Inflammatory macrophage treated with lipopolysaccharide for 1 hour (primary cell): Measurements from ENCODE around the gene SIRT5.

Source experiments
- DNase-seq, 2 donors: peaks; one replicate each; pipeline ENCODE4 v3.0.0-alpha.2; 2020 to 2022

Gene SIRT5

GRCh38 chr6:13554929-13555333 is 19.5 kb upstream of the SIRT5 start:
- no peak for DNase-seq

GRCh38 chr6:13557841-13558240 is 16.6 kb upstream of the SIRT5 start:
- no peak for DNase-seq

GRCh38 chr6:13558718-13559117 is 15.7 kb upstream of the SIRT5 start:
- DNase-seq = no peak

- DNase-seq = no peak
Observed at GRCh38 chr6:13559251-13559650, 15.2 kb upstream of the SIRT5 start.

GRCh38 chr6:13559968-13560650 is 14.3 kb upstream of the SIRT5 start:
- no peak for DNase-seq

- no peak for DNase-seq
Observed at GRCh38 chr6:13560651-13561044, 13.8 kb upstream of the SIRT5 start.

GRCh38 chr6:13561624-13562267 is 12.7 kb upstream of the SIRT5 start:
- DNase-seq = peak; percentile 32 to 54

- DNase-seq = no peak
Observed at GRCh38 chr6:13563009-13563408, 11.4 kb upstream of the SIRT5 start.

- DNase-seq = no peak
Observed at GRCh38 chr6:13565921-13566320, 8.5 kb upstream of the SIRT5 start.

GRCh38 chr6:13566500-13566899 is 7.9 kb upstream of the SIRT5 start:
- DNase-seq = no peak

- DNase-seq = no peak
Observed at GRCh38 chr6:13568970-13569369, 5.4 kb upstream of the SIRT5 start.

- DNase-seq = no peak
Observed at GRCh38 chr6:13572240-13572639, 2.2 kb upstream of the SIRT5 start.

GRCh38 chr6:13572951-13573654 is 1.3 kb upstream of the SIRT5 start:
- no peak for DNase-seq

- DNase-seq = peak; percentile 20 to 23
Observed at GRCh38 chr6:13573669-13574110, 711 bp upstream of the SIRT5 start.

GRCh38 chr6:13574149-13574570 is 241 bp upstream of the SIRT5 start:
- DNase-seq = peak; percentile 86

- DNase-seq = peak in 1 of 2 donors; percentile 83
Observed at GRCh38 chr6:13575377-13575775, 975 bp downstream of the SIRT5 start.

- DNase-seq = no peak
Observed at GRCh38 chr6:13576017-13576416, 1.6 kb downstream of the SIRT5 start.

- DNase-seq = no peak
Observed at GRCh38 chr6:13577926-13578325, 3.5 kb downstream of the SIRT5 start.

GRCh38 chr6:13579911-13580310 is 5.5 kb downstream of the SIRT5 start:
- DNase-seq = peak in 1 of 2 donors; percentile 14

- peak in 1 of 2 donors; percentile 3 for DNase-seq
Observed at GRCh38 chr6:13581700-13582229, 7.4 kb downstream of the SIRT5 start.

- no peak for DNase-seq
Observed at GRCh38 chr6:13586603-13587542, 12.5 kb downstream of the SIRT5 start.

- no peak for DNase-seq
Observed at GRCh38 chr6:13589801-13590200, 15.4 kb downstream of the SIRT5 start.
